HG03575 (cell line): ENCODE measurements around the gene ARHGAP26.

Source experiments
- ATAC-seq: cut with Tn5 transposase; IDR thresholded peaks from one replicate; pipeline ENCODE4 v1.9.1; 2021; ENCODE audit not compliant: unreplicated experiment, insufficient number of reproducible peaks, low FRiP score; ENCODE audit errors: extremely low read depth

The ARHGAP26 gene

DNA sequence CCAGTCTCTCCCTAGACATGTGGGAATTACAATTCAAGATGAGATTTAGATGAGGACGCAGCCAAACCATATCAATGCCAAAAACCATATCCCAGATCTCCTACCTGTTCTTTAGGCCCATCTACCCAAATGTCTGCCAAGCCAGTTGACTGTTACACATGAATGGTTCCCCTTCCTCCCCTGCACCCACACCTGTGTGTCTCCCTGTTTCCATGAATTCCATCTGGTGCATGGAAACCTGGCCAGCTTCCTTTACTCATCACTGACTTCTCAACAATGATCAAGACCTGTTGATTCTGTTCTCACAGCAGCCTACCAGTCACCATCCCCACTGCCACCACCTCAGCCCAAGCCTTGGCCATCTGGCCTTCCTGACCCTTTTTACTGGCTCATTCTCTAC is 410.6 kb downstream of the ARHGAP26 start:
- ATAC-seq: no peak

DNA sequence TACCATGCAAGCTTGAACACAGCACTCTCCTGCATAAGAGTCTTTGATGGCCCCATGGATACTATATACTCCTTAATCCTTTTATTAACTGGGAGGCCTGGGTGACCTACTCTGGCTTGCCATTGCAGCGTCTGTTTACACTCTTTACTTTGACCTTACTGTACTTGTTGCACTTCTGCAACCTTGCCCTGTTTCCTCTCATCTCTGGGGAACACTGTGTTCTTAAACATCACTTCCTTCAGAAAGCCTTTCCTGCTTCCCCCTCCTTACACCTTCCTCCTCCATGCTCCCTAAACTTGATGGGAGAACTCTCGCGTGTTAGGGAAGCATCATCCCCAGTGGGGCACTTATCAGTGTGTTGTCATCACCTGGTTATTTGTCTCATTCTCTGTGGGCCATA is 411.0 kb downstream of the ARHGAP26 start:
- no peak for ATAC-seq

DNA sequence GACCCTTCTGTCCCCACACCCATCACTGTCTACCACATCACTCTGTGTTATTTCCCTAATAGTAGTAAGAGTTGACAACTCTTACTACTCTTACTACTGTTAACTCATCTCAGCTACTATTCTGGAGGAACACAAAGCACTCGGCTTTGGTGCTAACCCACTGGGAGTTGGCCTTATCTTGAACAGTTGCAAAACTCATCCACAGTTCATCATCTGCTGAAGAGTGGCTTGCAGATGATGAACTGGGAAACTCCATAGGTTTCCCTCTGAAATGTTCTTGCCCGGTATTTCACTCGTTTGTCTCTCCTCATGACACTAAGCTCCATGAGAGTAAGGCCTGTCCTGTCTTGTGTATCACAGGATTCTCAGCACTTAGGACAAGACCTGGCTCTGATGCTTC is 411.9 kb downstream of the ARHGAP26 start:
- ATAC-seq: no peak

DNA sequence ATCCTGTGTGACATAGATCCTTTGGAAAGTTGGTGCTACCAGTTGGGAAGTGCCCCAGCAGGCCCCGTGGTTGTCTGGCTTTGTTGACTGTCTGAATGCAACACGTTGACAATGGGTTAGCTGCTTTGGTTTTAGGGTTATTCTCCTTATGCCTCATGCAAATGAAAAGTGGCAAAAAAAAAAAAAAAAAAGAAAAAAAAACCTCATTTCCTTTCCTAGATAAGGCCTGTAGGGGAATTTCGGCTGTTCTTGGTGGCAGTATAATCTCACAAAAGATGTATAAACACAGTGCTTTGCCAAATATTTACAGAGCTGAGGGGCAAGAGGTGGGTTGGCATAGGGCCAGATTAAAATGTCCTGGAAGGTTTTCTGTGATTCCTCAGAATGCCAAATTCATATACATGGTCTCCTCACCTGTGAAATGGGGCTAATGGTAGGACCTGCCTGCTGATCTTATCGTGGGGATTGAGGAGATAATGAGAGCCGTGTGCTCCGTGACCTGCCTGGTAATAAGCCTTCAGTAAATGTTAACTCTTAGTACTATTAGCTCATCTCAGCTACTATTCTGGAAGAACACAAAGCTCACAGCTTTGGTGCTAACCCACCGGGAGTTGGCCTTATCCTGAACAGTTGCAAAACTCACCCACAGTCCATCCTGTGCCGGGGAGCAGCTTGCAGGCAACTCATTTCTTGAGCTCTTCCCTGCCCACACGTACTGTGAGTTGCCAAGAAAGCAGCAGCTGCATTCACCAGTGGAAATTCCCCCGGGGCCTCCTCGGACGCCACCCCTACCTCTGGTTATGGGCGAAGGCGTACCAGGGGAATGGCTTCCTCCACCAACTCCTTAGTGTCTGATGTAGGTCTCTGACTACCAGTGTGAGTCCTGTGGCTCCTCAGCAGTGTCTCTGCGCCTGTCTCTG is 413.0 kb downstream of the ARHGAP26 start:
- peak; percentile 27 for ATAC-seq

DNA sequence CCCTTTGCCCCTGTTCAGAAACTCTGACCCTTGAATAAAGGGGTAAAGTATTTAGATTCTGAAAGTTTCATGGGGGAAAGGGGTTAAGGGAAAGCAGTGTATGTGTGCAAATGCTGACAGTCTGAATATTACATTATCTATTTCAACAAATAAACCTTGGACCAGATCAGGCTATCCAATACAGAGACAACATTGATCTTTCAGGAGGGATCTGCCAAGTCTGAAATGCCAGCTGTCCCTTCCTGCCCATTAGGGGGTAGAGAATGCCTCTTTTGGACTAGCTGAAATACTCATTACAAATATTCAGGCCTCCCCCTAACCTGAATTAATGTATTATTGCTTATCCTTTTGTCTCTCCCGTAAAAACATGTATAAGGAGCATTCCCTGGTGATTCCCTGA is 413.8 kb downstream of the ARHGAP26 start:
- ATAC-seq: no peak

DNA sequence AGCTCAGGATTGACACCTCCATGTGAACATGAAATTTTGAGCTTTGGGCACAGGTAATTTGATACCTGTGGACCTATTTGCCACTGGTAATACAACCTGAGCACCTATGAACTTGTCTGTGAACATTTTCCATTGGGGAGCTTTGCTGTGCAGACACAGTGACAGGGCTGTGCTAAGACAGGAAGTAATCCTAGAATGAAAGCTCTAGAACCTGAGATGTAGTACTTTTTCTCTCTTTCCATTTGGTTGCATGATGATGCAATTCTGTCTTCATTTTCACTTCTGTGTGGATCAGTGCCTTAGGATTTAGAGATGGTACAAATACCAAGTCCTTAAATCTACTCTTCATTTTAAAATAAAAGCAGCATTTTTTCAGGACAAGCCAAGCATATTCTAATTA is 416.4 kb downstream of the ARHGAP26 start:
- ATAC-seq: no peak

DNA sequence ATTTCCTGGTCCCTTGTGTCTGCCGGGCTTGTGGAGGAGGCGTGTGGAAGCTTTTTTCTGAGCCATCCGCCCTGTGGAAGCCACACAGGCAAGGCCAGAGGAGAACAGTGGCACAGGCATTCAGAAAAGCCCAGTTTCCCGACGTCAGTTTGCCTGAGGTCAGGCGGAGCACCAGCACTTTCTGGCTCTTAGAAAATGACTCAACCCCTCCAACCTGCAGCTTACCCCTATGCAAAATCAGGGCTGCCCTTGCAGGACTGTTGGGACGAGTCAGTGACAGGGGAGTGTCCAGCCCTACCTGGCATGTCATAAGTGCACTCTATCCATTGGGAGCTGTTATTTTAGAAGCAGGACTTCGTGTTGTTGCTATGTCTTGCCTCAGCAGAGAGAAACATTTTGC is 417.3 kb downstream of the ARHGAP26 start:
- ATAC-seq: no peak

DNA sequence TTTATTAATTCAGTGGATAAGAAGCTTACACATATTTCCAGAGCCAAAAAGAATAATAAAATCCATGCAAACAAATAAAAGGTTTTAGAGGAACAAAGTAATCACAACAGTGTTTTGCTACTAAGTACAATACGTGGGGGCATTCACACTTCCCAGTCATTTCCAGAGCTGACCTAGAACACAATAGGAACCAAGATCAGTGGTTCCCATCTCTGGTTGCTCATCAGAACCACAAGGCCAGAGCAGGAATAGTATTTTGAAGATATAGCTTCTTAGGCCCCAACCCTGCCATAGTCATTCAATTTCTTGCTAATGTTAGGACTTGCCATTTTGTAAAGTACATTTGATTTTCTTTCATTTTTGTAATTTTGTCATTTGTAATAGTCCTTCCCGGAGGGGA is 417.9 kb downstream of the ARHGAP26 start:
- no peak for ATAC-seq

DNA sequence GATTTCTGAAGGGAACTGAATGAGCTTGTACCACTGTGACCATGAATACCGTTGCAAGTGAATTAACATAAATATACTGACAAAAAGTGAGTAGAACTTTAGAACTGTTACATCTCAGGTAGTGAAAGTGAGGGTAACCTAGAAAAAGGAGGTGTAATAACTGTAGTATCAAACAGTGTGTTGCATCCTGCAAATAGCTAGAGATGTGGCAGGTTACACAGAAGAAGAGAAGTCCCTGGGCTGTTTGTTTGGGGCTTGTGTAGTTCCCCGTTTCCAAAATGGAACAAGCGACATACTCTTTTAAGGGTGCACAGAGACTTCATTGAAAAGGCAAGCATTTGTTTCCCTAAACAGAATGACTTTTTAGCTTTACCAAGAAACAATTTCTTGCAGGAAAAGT is 418.5 kb downstream of the ARHGAP26 start:
- ATAC-seq: no peak

DNA sequence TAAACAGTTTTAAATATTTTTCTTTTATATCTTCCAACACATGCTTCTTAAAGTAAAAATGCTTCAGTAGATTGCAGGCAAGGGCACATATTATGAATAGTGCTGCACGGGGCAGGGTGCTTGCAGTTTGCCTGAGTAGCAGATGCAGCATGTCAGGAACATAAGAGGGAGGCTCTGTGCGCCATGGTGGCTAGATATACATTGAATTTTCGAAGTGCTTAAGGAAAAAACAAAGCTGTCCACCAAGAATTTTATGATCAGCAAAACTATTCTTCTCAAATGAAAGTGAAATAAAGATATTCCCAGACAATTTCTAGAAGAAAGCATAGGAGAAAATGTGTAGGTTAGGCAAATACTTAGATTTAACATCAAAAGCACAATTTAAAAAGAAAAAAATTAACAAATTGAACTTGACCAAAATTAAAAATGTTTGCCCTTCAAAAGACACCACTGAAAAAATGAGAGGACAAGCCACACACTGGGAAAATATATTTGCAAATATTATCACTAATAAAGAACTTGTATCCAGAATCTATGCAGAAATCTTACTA is 420.2 kb downstream of the ARHGAP26 start:
- no peak for ATAC-seq

DNA sequence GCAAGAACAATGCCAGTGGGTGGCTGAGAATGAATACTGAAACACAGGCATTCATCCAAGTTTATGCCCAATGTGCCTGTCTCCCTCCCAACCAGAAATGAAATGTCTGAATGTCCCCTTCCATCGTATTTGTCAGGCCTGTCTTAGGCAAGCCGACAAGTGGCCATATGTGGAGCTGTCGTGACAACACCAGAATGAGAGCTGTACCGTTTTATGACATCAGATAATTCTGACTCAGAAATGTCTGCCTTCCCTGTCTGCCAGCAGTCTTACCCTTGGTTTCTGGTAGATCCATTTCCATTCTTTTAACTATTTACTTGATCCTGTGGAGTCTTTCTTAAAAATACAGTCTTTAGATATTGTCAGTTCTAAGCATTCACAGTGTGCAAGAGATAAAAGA is 421.5 kb downstream of the ARHGAP26 start:
- ATAC-seq: no peak

DNA sequence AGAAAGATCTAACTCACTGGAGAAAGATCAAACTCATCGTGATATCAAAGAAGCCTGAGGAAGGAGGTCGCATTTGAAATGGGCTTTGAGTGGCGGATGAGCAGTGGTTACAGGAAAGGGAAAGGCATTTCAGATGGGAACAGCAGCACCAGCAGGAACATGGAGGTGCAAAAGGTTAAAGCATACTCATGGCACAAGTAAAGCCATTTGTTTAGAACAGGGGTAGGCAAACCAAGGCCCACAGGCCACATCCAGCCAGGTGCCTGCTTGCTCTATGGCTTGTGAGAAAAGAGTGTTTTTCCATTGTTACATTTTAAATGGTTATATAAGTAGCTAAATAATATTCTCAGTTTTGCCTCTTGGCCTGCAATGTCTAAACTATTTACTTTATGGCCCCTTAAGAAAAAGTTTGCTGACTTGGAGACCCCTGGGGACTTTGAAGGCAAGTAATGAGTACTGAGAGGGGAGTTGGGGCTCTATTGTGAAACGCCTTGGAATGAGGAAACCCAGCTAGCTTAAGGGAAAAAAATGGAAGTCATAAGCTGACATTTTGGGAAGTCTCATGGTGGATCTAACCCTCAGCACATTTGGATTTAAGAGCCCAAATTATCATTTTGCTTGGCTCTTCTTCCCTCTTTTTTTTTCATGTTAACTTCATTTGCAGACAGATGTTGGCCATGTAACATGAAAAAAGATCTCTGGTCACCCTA is 422.2 kb downstream of the ARHGAP26 start:
- no peak for ATAC-seq

DNA sequence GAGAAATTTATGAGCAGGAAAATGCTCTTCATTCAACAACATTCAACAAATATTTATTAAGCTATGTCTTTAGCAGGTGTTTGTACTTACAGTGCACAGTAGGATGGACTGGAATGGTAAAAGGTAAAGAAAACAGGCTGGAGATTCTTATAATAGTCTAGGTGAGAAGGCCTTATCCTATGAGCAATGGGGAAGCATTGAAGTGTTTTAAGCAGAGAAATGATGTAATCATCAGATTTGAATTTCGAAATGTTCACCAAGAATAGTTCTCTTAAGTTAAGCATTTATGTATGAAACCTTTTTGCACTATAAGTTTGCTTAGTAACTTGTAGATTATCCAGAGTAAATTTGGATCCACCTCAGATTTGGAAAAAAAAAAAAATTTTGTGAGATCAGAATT is 424.0 kb downstream of the ARHGAP26 start:
- ATAC-seq: no peak

DNA sequence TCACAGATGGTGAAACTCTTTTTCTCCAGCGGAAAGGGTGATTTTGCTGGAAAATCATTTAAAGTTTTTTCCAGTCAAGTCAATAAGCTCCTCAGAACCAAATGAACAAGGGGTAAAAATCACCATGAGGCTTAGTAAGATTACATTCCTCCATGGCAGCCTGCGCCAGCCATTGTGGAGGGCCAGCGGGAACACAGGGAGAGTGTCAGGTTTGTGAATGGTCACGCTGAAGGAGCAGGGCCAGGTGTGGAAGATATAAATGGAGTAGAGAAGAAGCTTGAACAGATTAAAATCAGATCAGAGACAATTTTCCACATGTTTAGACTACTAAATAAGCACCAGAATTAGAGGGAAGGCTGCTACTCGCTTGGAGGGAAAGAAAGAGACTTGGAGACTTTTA is 424.5 kb downstream of the ARHGAP26 start:
- ATAC-seq: no peak

DNA sequence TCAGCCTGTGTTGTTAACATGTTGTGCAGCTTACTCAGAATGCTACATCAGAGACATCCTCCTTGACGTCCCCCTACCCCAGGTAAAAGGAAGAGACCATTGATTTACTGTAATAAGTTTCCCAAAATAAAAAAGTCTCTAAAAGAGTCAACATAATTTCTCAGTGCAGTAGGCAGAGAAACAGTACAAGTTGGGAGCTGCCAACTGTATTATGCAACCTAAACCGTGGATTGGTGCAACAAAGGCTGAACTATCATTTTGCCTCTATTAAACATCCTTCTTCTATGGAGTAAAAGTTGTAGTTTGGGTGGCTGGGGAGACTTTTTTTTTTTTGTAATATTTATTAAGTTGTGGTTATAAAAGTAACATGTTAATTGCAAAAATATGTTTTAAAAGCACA is 425.3 kb downstream of the ARHGAP26 start:
- no peak for ATAC-seq

DNA sequence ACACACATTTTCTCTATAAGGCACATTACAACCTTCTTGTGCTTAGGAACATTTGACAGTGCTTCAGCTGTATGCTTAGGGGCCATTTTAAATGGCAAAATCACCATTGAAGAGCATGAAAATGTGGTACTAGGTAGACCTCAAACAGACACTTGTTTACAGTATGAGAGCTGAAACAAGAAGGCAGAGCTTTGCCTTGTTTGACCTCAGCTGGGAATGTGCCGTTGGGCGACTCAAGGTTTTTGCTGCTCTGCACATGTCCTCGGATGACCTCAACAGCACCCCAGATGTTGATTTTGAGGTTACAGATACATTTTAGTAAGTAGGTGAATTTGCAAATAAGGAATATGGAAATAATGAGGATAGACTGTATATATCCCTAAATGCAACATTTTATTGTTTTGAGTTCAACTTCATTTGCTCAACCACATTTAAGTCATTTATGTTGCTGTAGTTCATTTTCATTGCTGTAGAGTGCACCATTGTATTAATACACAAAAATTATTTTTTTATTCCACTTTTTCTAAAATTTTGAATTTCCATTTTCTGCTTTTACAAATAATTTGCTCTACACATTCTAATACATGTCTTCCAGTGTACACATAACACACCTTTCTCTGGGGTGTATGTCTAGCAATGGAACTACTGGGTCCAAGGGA is 426.6 kb downstream of the ARHGAP26 start:
- ATAC-seq: no peak

DNA sequence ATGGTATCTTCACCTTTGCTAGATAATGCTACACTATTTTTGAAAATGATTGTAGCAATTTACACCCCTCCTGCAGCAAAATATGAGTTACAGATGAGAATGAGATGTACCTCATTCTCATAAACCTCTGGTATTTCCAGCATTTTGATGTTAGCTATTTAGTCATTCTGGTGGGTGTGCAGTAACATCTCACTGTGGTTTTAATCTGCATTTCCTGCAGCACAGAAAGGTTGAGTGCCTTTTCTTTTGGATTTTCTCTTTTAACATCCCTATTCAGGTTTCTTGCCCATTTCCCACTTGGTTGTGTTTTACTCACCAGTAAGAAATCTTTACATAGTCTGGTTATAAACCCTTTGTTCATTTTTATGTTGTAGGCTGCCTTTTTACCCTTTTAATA is 427.1 kb downstream of the ARHGAP26 start:
- ATAC-seq: no peak

DNA sequence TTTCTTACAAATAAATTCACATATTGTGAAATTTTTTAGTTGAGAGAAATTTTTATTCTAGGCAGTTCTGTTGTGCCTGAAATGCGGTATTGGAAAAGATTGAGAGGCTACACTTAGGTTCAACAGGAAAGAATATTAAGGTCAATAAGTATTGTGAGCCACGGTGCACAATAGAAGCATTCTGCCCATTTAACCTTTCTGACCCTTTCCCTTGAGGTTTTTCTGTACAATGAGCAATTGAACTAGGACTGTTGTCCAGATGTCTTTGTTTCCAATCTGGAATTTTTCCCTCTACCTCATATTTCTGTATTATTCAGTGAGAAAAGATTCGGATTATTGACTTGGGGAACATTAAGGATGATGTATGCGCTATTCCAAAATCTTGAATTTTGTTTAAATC is 428.2 kb downstream of the ARHGAP26 start:
- no peak for ATAC-seq

DNA sequence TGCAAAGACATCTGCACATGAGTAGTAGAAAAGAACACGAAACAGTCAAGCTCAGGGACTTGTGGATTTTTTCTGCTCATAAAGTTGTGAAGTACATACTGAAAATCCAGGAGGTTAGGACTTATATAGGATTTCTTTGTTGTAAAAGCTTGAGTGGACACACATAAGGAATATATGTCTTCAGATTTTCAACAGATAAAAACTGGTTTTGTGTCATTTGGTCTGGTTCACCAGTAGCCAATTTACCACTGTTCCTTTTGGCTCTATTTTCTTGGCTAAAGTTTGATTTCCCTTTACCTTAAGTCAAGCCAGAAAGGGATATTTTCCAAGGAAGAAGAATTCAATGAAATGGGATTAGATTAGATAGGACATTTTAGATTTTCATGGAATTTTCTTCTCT is 429.0 kb downstream of the ARHGAP26 start:
- ATAC-seq: no peak

DNA sequence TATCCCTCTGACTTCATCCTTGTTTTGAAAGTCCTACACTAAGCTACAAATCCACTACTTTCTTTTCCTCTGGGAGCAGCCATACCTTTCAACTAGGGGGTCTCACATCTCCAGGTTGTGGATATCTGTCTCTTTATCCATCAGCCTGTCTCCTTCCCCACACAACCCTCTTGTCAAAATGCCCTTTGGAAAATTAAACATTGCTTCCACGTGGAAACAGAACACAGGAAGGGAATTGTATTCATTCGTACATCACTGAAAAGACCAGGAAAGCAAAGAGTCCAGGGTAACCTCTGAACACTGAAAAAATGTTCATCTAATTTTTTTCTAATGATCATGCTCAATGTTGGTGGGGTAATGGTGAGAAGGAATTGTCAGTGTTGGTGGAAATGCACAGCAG is 429.7 kb downstream of the ARHGAP26 start:
- ATAC-seq: no peak
